ENCODE data around the gene MAPKAP1. TPM values are rescaled to one million over a fixed set of nuclear protein-coding genes. Genes with fewer than 3 reads are reported as not detected.

MAPKAP1 gene
- total and polyA plus RNA-seq, 2 of the 13 experiments (the other 11 are each of a cell fraction or from before 2014, with no cell fraction given), result 45.0 to 64.3 TPM

DNA sequence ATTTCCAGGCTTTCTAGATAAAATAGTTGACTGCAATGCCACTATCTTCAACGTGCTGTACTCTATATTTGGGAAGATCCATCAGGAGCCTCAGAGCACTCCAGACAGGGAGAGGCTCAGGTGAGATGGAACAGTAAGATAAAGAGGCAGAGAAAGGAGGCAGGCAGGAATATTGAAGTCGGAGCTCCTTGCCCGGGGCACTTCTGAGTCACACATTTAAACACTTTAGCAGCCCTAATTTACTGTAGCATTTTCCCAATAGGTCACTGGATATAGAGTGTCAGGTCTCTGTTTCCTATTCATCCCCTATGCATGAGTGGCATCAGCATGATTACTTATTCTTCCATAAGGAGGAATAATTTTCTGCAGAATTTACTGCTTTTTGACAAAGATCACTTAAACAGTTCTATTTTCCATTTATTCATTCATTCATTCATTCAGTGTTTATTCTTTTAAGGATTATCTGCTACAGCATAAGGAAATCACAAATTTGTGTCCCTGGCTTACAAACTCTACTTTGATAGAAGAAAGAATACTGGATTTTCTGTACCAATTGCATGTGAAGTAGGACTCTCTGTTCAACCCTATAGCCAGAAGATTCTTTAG is 170.7 kb downstream of the MAPKAP1 start:
- no TSS peak for BruUV-seq (replicated peaks)
- no peaks in the 10 kb centered on the region for H3K27me3 ChIP-seq (ENCODE audit: control insufficient read depth in 1 of 2, insufficient read depth in 2 of 2, low read length in 2 of 2)
- TF ChIP-seq, protein P1, sequence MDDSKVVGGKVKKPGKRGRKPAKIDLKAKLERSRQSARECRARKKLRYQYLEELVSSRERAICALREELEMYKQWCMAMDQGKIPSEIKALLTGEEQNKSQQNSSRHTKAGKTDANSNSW (CRISPR knock-in tag; IDR thresholded peaks at IDR 0.05; ENCODE audit: borderline replicate concordance), result no peak
- no peak for TF ChIP-seq NR2C2 (CRISPR knock-in tag; IDR thresholded peaks at IDR 0.05; ENCODE audit: borderline replicate concordance)
- TF ChIP-seq SNAI1 (CRISPR knock-in tag; IDR thresholded peaks at IDR 0.05; ENCODE audit: borderline replicate concordance), result no peak
- TF ChIP-seq ZNF33A (CRISPR knock-in tag; IDR thresholded peaks at IDR 0.05; ENCODE audit: borderline replicate concordance), result no peak
- no peak for TF ChIP-seq ZNF441 (CRISPR knock-in tag; IDR thresholded peaks at IDR 0.05; ENCODE audit: borderline replicate concordance)
- TF ChIP-seq SNRNP70 (IDR thresholded peaks at IDR 0.05; ENCODE audit: low read depth, low read length), result no peak
- no peak for TF ChIP-seq ZNF232 (CRISPR knock-in tag; IDR thresholded peaks at IDR 0.05; ENCODE audit: borderline replicate concordance)
- TF ChIP-seq KDM5A (IDR thresholded peaks at IDR 0.05; ENCODE audit: borderline replicate concordance, low read length), result no peak
- no peak for TF ChIP-seq PRMT3 (CRISPR knock-in tag; IDR thresholded peaks at IDR 0.05; ENCODE audit: borderline replicate concordance, low read depth)
- TF ChIP-seq GATAD2A (CRISPR knock-in tag; IDR thresholded peaks at IDR 0.05), result no peak
- TF ChIP-seq, protein P2, sequence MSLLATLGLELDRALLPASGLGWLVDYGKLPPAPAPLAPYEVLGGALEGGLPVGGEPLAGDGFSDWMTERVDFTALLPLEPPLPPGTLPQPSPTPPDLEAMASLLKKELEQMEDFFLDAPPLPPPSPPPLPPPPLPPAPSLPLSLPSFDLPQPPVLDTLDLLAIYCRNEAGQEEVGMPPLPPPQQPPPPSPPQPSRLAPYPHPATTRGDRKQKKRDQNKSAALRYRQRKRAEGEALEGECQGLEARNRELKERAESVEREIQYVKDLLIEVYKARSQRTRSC (CRISPR knock-in tag; IDR thresholded peaks at IDR 0.05; ENCODE audit: low read depth), result no peak
- in situ Hi-C loops (cut with HindIII; ENCODE audit: extremely low pct_ligation_motif_present, low pct_unique_long_range_greater_than_20kb), result no loop called here
- ChIA-PET POLR2A (no interaction called here), CTCF (ENCODE audit: low intra/inter-chr PET ratio, low total read pairs) (no interaction called here)
- DNase-seq (ENCODE audit: low spot score) (no peak), FAIRE-seq (no peak), ATAC-seq (no peak)
- 96% methylated on average over 3 of the region's 3 CpGs for WGBS (ENCODE audit: low lambda C conversion rate)
- no peak overlapping the region for H3K9ac ChIP-seq (ENCODE audit: insufficient read depth, low read depth, low read length)
- no peak overlapping the region for H3K4me2 ChIP-seq (ENCODE audit: low read depth, low read length)
- H3K79me2 ChIP-seq (ENCODE audit: insufficient read depth, low read length), result no peaks in the 10 kb centered on the region
- no peak overlapping the region for H3K4me3 ChIP-seq (replicated peaks in 1 of 3; ENCODE audit: insufficient read depth in 1 of 3, low read depth in 2 of 3, low read length in 3 of 3)
- no peaks in the 10 kb centered on the region for H3K36me3 ChIP-seq (replicated peaks in 1 of 2; ENCODE audit: control insufficient read depth in 1 of 2, insufficient read depth in 2 of 2, low read length in 2 of 2)
- no peaks in the 10 kb centered on the region for H4K20me1 ChIP-seq (ENCODE audit: insufficient read depth, low read length)
- H3K9me3 ChIP-seq (ENCODE audit: low read length), result no peaks in the 10 kb centered on the region
- H2AFZ ChIP-seq (ENCODE audit: low read length), result no peak overlapping the region
- intact Hi-C loops (cut with micrococcal nuclease; ENCODE audit: unreplicated experiment), result loop anchor here (10.0 kb wide), 1 partner anchor 51 kb away; no protein-coding TSS in a partner anchor
- no peak overlapping the region for H3K27ac ChIP-seq (ENCODE audit: extremely low read length, insufficient read depth, low read length)
- H3K4me1 ChIP-seq (ENCODE audit: insufficient read depth, low read length), result peaks cover 50% of the 10 kb centered on the region

All from HepG2 (cell line).